NT2/D1 (cell line): ENCODE measurements around the gene BCKDHB.

ENCODE experiments used
- SUZ12 ChIP-seq: IDR thresholded peaks from 2 replicates; pipeline ENCODE4 v1.6.1; 2011; ENCODE audit not compliant: insufficient read length, insufficient read depth; ENCODE audit errors: extremely low read depth
- ZNF274 ChIP-seq: IDR thresholded peaks from 2 replicates; pipeline ENCODE4 v1.6.1; 2011; ENCODE audit warnings: mild to moderate bottlenecking, low read depth, low read length

- TF ChIP-seq ZNF274 (no peak), SUZ12 (no peak)
Observed at GRCh38 chr6:80133020-80133419, 26.5 kb downstream of the BCKDHB start.
